ENCODE measurements around the gene PEX11G. TPM values are rescaled to one million over a fixed set of nuclear protein-coding genes. Genes with fewer than 3 reads are reported as not detected.
A peak's percentile ranks its signal among the peaks of the same experiment; 100 is the strongest.

The PEX11G gene
- total and polyA plus RNA-seq, 2 experiments from 2014 or later, result 2.2 TPM

- Histone ChIP-seq H3K4me3 (peak overlapping the region; percentile 96), H4K20me1 (replicated peaks; ENCODE audit: insufficient read depth) (no peaks in the 10 kb centered on the region), H2AFZ (peak overlapping the region; percentile 91), H3K4me1 (ENCODE audit: insufficient read depth) (no peaks in the 10 kb centered on the region), H3K27me3 (ENCODE audit: insufficient read depth) (no peaks in the 10 kb centered on the region), H3K36me3 (ENCODE audit: insufficient read depth) (no peaks in the 10 kb centered on the region; the same call in 1 of the 2 replicates), H3K79me2 (replicated peaks; ENCODE audit: insufficient read depth) (no peaks in the 10 kb centered on the region), H3K27ac (ENCODE audit: low read depth) (peak overlapping the region; percentile 30; the same call in 1 of the 2 replicates), H3K4me2 (peak overlapping the region; percentile 95), H3F3A (replicated peaks; ENCODE audit: low read depth) (peaks cover 5% of the 10 kb centered on the region; the same call in 1 of the 2 replicates), H3K9me2 (ENCODE audit: insufficient read depth) (no peaks in the 10 kb centered on the region)
- Mint-ChIP-seq H3K36me3 (ENCODE audit: low read depth) (peaks cover 5% of the 10 kb centered on the region; the same call in 2 of the 3 replicates), H3K9me3 (no peaks in the 10 kb centered on the region; the same call in 2 of the 3 replicates), H3K4me1 (no peaks in the 10 kb centered on the region; the same call in 2 of the 3 replicates), H3K27me3 (ENCODE audit: insufficient read depth, low read depth, poor library complexity) (peaks cover 12% of the 10 kb centered on the region), H3K4me3 (peak overlapping the region; percentile 89), H3K27ac (no peak overlapping the region)
- peak; percentile 69 for DNase-seq (ENCODE audit: low spot score)
- TF ChIP-seq JUNB (IDR thresholded peaks at IDR 0.05; ENCODE audit: unreplicated experiment) (no peak), REST (IDR thresholded peaks at IDR 0.05; ENCODE audit: unreplicated experiment) (no peak)
- no peak for ATAC-seq
Measured at GRCh38 chr19:7535998-7536695, 47.3 kb upstream of the PEX11G start.

GRCh38 chr19:7535047-7535997 is 46.5 kb upstream of the PEX11G start, which contains the start of gene PNPLA6:
Gene PNPLA6, plus strand, starts transcription at chr19:7535717. Its CDS starts 72 bp downstream, at chr19:7535789.
- Mint-ChIP-seq H3K4me1 (no peaks in the 10 kb centered on the region; the same call in 2 of the 3 replicates), H3K4me3 (peak within 1 kb of the TSS; percentile 89), H3K9me3 (no peaks in the 10 kb centered on the region; the same call in 2 of the 3 replicates), H3K36me3 (ENCODE audit: low read depth) (peaks cover 6% of the 10 kb centered on the region; the same call in 2 of the 3 replicates), H3K27me3 (ENCODE audit: insufficient read depth, low read depth, poor library complexity) (peaks cover 11% of the 10 kb centered on the region), H3K27ac (peak within 1 kb of the TSS; percentile 94)
- H3K36me3 ChIP-seq (ENCODE audit: insufficient read depth), result no peaks in the 10 kb centered on the region; the same call in 1 of the 2 replicates
- no peaks in the 10 kb centered on the region for H3K27me3 ChIP-seq (ENCODE audit: insufficient read depth)
- ATAC-seq (peak; percentile 79), DNase-seq (ENCODE audit: low spot score) (peak; percentile 97)
- H3K4me2 ChIP-seq, result peak within 1 kb of the TSS; percentile 95
- peak within 1 kb of the TSS; percentile 96 for H3K4me3 ChIP-seq
- H3F3A ChIP-seq (replicated peaks; ENCODE audit: low read depth), result peaks cover 5% of the 10 kb centered on the region; the same call in 1 of the 2 replicates
- H3K27ac ChIP-seq (ENCODE audit: low read depth), result peak within 1 kb of the TSS; percentile 88
- H2AFZ ChIP-seq, result peak within 1 kb of the TSS; percentile 91
- H4K20me1 ChIP-seq (replicated peaks; ENCODE audit: insufficient read depth), result no peaks in the 10 kb centered on the region
- H3K79me2 ChIP-seq (replicated peaks; ENCODE audit: insufficient read depth), result no peaks in the 10 kb centered on the region
- no peaks in the 10 kb centered on the region for H3K9me2 ChIP-seq (ENCODE audit: insufficient read depth)
- H3K4me1 ChIP-seq (ENCODE audit: insufficient read depth), result no peaks in the 10 kb centered on the region
- TF ChIP-seq JUNB (IDR thresholded peaks at IDR 0.05; ENCODE audit: unreplicated experiment) (no peak), REST (IDR thresholded peaks at IDR 0.05; ENCODE audit: unreplicated experiment) (no peak), EZH2 (IDR thresholded peaks at IDR 0.05; ENCODE audit: low read depth, unreplicated experiment) (no peak), NANOG (IDR thresholded peaks at IDR 0.05; ENCODE audit: borderline replicate concordance) (no peak), CTCF (conservative IDR thresholded peaks at IDR 0.05; ENCODE audit: low read depth in 2 of 2) (0 out of 4 replicates have a peak, but pooled peaks of 1 of the 2 experiments have one; percentile 8), STAT1 (IDR thresholded peaks at IDR 0.05; ENCODE audit: unreplicated experiment) (no peak)

All from GM23338 (cell line).